Astrocyte of the cerebellum (primary cell): Measurements from ENCODE around the gene STX3.

ENCODE experiments used
- DNase-seq: peaks from one replicate; pipeline ENCODE4 v3.0.0-alpha.2; 2011; ENCODE audit warnings: low read depth
- H3K4me3 ChIP-seq: 2 replicates; pipeline ENCODE4 v1.5.1; 2011; ENCODE audit warnings: mild to moderate bottlenecking, low read depth, low read length, moderate library complexity
- in situ Hi-C: cut with HindIII; loops from 2 replicates; pipeline ENCODE4 v1.10.0; 2017; ENCODE audit warnings: low sequenced_read_pairs
- TF ChIP-seq, protein P1 (sequence below): IDR thresholded peaks from 2 replicates; pipeline ENCODE4 v1.5.1; 2012; ENCODE audit warnings: low read length, low read depth, moderate library complexity, mild to moderate bottlenecking; ENCODE audit errors: missing control alignments

The STX3 gene

DNA sequence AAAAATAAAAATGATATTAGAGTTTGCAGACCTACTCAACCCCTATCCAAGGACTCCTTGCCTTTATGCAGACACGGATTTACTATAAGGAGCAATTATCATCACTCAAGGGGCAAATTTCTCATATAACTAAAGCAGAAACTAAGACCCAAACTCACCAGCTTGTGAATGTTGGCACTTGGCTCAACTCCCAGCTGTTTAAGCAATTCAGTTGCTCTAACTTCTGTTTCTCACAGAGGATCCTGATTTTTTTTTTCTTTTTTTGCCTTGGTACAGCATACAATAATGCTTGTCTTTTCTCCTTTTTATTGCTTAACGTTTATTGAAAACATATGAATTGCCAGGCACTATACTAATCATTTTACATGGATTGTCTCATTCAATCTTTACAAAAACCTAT is 99.7 kb downstream of the STX3 start:
- TF ChIP-seq, protein P1, sequence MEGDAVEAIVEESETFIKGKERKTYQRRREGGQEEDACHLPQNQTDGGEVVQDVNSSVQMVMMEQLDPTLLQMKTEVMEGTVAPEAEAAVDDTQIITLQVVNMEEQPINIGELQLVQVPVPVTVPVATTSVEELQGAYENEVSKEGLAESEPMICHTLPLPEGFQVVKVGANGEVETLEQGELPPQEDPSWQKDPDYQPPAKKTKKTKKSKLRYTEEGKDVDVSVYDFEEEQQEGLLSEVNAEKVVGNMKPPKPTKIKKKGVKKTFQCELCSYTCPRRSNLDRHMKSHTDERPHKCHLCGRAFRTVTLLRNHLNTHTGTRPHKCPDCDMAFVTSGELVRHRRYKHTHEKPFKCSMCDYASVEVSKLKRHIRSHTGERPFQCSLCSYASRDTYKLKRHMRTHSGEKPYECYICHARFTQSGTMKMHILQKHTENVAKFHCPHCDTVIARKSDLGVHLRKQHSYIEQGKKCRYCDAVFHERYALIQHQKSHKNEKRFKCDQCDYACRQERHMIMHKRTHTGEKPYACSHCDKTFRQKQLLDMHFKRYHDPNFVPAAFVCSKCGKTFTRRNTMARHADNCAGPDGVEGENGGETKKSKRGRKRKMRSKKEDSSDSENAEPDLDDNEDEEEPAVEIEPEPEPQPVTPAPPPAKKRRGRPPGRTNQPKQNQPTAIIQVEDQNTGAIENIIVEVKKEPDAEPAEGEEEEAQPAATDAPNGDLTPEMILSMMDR = no peak
- no peak for DNase-seq
- no peak overlapping the region for H3K4me3 ChIP-seq
- in situ Hi-C loops = no loop called here
